Urinary bladder (tissue), 4 donors: ENCODE measurements around the gene PPARGC1A. TPM values are rescaled to one million over a fixed set of nuclear protein-coding genes. Genes with fewer than 3 reads are reported as not detected.

Source experiments
- DNase-seq: peaks from one replicate; pipeline ENCODE4 v3.0.0-alpha.2; 2015; ENCODE audit errors: extremely low spot score
- H3K27ac ChIP-seq: one replicate; pipeline ENCODE4 v1.5.1; 2013; ENCODE audit warnings: low read depth, mild to moderate bottlenecking, moderate library complexity
- H3K36me3 ChIP-seq: one replicate; pipeline ENCODE4 v1.6.1; 2013; ENCODE audit warnings: mild to moderate bottlenecking, moderate library complexity; ENCODE audit not compliant: insufficient read depth
- H3K4me1 ChIP-seq: one replicate; pipeline ENCODE4 v1.6.1; 2013; ENCODE audit warnings: mild to moderate bottlenecking, moderate library complexity; ENCODE audit not compliant: insufficient read depth
- H3K4me3 ChIP-seq: one replicate; pipeline ENCODE4 v1.5.1; 2013; ENCODE audit warnings: low read depth, low read length
- WGBS: extraction: QIAGEN DNeasy Blood & Tissue Kit; methylation state at CpG from one replicate; pipeline ENCODE4 v1.1.7; 2013; 5-methylcytosine and 5-hydroxymethylcytosine counted together
- polyA plus RNA-seq: library from polyadenylated mRNA; stranded (reverse); fragments of 200-250 nt; gene quantifications from one replicate; pipeline ENCODE4 v1.2.3, GENCODE V29; 2013
- total RNA-seq: library from RNA; depleted of rRNA; stranded (reverse); fragments of >200 nt; gene quantifications from one replicate; pipeline ENCODE4 v1.2.3, GENCODE V29; 2014
- donor health status: healthy with polysubstance abuse.
- donor health status: healthy.

Gene PPARGC1A
- total and polyA plus RNA-seq, 2 donors, result 1.3 to 6.2 TPM

DNA sequence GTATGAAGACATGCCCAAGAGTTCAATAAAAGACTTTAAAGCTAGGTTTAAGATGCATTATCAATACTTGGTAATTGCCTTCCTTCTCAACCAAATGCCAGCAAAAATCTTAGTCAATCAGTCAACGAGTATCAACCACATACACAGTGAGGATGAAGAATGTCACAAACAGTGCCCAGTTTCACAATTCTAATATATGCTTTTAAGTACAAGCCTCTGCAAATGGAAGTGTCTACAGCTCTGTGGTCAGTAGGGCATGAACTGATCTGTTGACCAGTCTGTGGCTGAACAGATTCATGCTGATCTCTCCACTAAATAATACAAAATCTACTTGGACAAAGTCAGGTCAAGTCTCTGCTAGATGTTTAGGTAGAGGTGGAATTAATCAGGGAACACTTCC is 27.9 kb downstream of the PPARGC1A start:
- H3K27ac ChIP-seq, result no peak overlapping the region

GRCh38 chr4:23860919-23861318 is 28.9 kb downstream of the PPARGC1A start:
- H3K27ac ChIP-seq, result no peak overlapping the region

More for the DNA sequence above, 27.9 kb downstream of the PPARGC1A start:
- 93% methylated on average over 1 of the region's 1 CpG for WGBS
- H3K36me3 ChIP-seq, result peaks cover 2% of the 10 kb centered on the region
- no peak overlapping the region for H3K4me3 ChIP-seq
- no peak for DNase-seq
- no peaks in the 10 kb centered on the region for H3K4me1 ChIP-seq

DNA sequence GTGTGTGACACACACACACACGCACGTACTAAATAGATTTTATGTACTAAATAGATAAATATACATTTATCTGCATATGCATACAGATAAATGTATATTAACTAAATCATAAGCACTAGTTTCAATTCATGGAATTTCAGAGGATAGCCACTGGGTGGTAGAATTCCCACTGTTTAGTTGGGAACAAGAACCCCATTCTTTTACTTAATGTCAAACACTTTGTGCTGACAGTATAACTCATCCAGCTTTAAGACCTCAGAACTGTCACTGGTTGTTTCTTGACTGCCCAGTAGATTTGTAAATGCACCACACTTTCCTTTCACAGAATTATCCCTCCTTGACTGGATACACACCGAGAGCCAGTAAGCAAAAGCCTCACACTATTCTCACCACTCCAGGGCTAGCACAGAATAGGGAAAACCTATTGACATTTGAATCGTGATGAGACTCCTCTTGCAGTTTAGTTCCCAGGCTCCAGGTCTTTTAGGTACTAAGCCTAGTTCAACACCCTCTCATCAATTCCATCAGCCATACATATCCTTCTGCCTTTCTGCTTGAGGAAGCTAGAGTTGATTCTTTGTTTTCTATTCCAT is 32.4 kb downstream of the PPARGC1A start:
- H3K4me1 ChIP-seq, result no peaks in the 10 kb centered on the region
- H3K27ac ChIP-seq, result no peak overlapping the region
- 74% methylated on average over 4 of the region's 4 CpGs for WGBS
- DNase-seq, result no peak
- H3K4me3 ChIP-seq, result no peak overlapping the region
- H3K36me3 ChIP-seq, result peaks cover 2% of the 10 kb centered on the region

More at GRCh38 chr4:23860919-23861318, 28.9 kb downstream of the PPARGC1A start:
- H3K36me3 ChIP-seq, result peaks cover 2% of the 10 kb centered on the region
- 69% methylated on average over 3 of the region's 3 CpGs for WGBS
- no peak overlapping the region for H3K4me3 ChIP-seq
- H3K4me1 ChIP-seq, result no peaks in the 10 kb centered on the region
- no peak for DNase-seq

- Histone ChIP-seq H3K4me1 (no peaks in the 10 kb centered on the region), H3K4me3 (no peak overlapping the region), H3K36me3 (peaks cover 2% of the 10 kb centered on the region), H3K27ac (no peak overlapping the region)
- DNase-seq, result no peak
- 61% methylated on average over 3 of the region's 3 CpGs for WGBS
Observed at GRCh38 chr4:23856630-23857029, 33.2 kb downstream of the PPARGC1A start.

- Histone ChIP-seq H3K27ac (no peak overlapping the region), H3K4me1 (no peaks in the 10 kb centered on the region), H3K4me3 (no peak overlapping the region), H3K36me3 (peaks cover 2% of the 10 kb centered on the region)
- no peak for DNase-seq
- WGBS, result 74% methylated on average over 5 of the region's 5 CpGs
Observed at GRCh38 chr4:23855912-23856605, 33.8 kb downstream of the PPARGC1A start.

DNA sequence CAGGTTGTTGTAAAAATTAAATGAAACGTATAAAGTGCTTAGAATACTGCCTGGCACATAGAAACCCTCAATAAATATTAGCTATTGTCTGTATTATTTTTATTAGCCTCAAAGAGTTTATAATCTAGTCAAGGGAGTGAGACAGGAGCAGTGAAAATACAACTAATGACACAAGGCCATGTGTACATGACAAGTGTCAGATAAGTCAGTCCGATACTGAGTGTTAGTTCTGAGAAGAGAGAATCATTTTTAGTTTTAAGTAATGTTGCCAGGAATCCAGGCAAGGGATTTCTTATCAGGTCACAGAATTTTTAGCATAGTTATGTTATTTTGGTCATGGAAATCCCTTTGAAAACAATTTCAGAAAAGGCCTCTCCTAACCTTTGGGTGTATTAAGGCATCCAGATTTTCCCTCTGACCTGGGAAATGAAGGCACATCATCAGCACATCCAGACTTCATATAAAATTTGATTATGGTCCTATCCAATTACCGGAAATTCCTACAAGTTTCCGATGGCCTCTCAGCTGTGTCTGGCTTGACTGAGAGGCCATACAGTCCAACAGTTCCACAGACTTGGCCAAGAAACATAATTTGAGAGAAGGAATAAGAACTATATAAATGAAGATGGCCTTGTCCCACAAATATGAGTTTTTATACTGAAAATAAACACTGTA is 35.7 kb downstream of the PPARGC1A start:
- H3K4me1 ChIP-seq, result no peaks in the 10 kb centered on the region
- H3K36me3 ChIP-seq, result no peaks in the 10 kb centered on the region
- H3K4me3 ChIP-seq, result no peak overlapping the region
- DNase-seq, result no peak
- no peak overlapping the region for H3K27ac ChIP-seq
- WGBS, result 70% methylated on average over 4 of the region's 4 CpGs

DNA sequence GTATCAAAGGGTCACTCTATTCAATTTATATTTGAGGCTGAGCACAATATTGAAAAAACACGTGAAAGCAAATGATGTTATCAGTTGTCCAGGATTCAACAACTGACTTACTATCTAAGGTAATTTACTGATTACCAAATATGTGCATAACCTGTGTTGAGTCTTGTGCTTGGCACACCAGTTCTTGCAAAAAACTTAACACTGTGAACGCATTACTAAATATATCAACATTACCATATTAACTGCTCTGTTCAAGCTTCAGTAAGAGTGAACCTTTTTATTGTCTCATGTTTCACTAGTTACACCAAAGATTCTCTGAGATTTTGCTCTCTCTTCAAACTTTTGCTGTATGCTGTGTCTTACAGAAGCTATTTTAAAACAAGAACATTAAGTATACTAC is 38.4 kb downstream of the PPARGC1A start:
- WGBS, result 79% methylated on average over 2 of the region's 2 CpGs
- H3K4me1 ChIP-seq, result no peaks in the 10 kb centered on the region
- no peak overlapping the region for H3K4me3 ChIP-seq
- no peak overlapping the region for H3K27ac ChIP-seq
- DNase-seq, result no peak
- H3K36me3 ChIP-seq, result no peaks in the 10 kb centered on the region

GRCh38 chr4:23847158-23847557 is 42.7 kb downstream of the PPARGC1A start:
- 98% methylated on average over 2 of the region's 2 CpGs for WGBS

GRCh38 chr4:23844961-23845360 is 44.9 kb downstream of the PPARGC1A start:
- Histone ChIP-seq H3K36me3 (no peaks in the 10 kb centered on the region), H3K4me3 (no peak overlapping the region), H3K27ac (no peak overlapping the region), H3K4me1 (no peaks in the 10 kb centered on the region)
- no peak for DNase-seq
- WGBS, result 95% methylated on average over 4 of the region's 4 CpGs

More at GRCh38 chr4:23847158-23847557, 42.7 kb downstream of the PPARGC1A start:
- Histone ChIP-seq H3K4me1 (no peaks in the 10 kb centered on the region), H3K4me3 (no peak overlapping the region), H3K27ac (no peak overlapping the region), H3K36me3 (no peaks in the 10 kb centered on the region)
- DNase-seq, result no peak

GRCh38 chr4:23839279-23839678 is 50.6 kb downstream of the PPARGC1A start:
- H3K4me3 ChIP-seq, result no peak overlapping the region
- H3K27ac ChIP-seq, result no peak overlapping the region
- WGBS, result 86% methylated on average over 4 of the region's 4 CpGs
- H3K36me3 ChIP-seq, result no peaks in the 10 kb centered on the region
- H3K4me1 ChIP-seq, result no peaks in the 10 kb centered on the region
- no peak for DNase-seq

- WGBS, result 67% methylated on average over 3 of the region's 3 CpGs
- Histone ChIP-seq H3K4me1 (no peaks in the 10 kb centered on the region), H3K4me3 (no peak overlapping the region), H3K36me3 (no peaks in the 10 kb centered on the region), H3K27ac (no peak overlapping the region)
- no peak for DNase-seq
Observed at GRCh38 chr4:23838607-23839006, 51.2 kb downstream of the PPARGC1A start.

DNA sequence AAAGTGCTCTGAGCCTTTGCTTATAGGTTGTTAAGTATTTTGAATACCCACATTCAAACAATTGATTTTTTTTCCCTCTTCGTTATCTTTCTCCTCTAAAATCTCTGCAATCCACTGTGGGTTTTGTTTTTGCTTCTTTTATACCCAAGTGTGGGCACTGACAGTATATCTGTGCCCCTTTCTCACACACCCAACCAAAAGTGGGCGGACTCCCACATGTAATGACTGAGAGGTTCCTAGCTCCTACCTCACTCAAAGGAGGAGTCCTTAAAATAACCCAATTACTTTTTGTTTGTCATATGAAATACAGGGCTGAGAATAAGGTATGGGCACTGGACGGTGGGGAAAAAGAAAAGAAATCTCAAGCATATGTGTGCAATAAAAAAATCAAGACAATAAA is 51.7 kb downstream of the PPARGC1A start:
- WGBS, result 74% methylated on average over 3 of the region's 3 CpGs
- no peak overlapping the region for H3K27ac ChIP-seq
- no peak for DNase-seq
- H3K4me3 ChIP-seq, result no peak overlapping the region
- no peaks in the 10 kb centered on the region for H3K4me1 ChIP-seq
- no peaks in the 10 kb centered on the region for H3K36me3 ChIP-seq

- Histone ChIP-seq H3K27ac (no peak overlapping the region), H3K4me3 (no peak overlapping the region), H3K36me3 (no peaks in the 10 kb centered on the region), H3K4me1 (no peaks in the 10 kb centered on the region)
- no peak for DNase-seq
- 67% methylated on average over 2 of the region's 2 CpGs for WGBS
Observed at GRCh38 chr4:23837371-23837770, 52.5 kb downstream of the PPARGC1A start.
